ENCODE data around the gene MYO7A.

The MYO7A gene

DNA sequence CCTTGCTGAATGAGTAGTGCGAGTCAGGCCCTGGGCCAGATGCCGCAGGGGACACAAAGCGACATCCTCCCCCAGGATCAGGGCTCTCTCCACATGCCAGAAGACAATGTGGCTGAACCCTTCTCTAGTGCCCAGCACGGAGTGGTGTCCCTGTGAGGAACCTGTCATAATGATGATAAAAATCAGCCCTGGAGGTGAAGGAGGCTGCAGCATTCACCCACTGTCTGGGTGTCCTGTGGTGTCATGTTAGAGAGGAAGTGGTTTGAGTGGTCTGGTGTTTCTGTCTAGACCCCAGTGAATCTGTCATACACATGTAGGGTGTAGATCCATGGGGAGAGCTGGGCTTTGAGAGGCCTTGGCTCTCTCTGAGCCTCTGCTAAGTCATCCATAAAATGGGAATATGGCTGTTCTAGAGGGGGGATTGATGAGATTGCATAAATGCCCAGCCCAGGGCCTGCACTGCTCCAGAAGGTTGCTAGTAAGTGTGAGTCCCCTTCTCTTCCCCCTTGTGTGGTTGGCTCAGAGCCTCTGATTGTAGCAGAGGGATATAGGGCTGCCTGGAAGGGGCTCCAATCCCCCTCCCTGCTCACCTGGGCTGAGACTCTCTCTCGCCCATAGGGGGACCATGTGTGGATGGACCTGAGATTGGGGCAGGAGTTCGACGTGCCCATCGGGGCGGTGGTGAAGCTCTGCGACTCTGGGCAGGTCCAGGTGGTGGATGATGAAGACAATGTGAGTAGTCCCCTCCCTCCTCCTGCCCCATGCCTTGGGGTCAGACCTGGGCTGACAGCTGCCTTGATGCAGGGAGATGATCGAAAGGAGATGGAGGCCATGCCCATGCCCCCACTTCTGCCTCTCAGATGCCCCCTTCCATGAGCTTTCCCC is 14.3 kb downstream of the MYO7A start:
- 83% methylated on average over 6 of the region's 11 CpGs for WGBS
- Histone ChIP-seq H2BK15ac (ENCODE audit: low read depth, poor library complexity, severe bottlenecking) (no peak overlapping the region), H3K18ac (ENCODE audit: low read depth in 1 of 2, low read length in 2 of 2) (no peak overlapping the region), H2AK5ac (ENCODE audit: low read length, severe bottlenecking) (no peak overlapping the region), H2BK120ac (ENCODE audit: low read depth, low read length) (no peak overlapping the region), H3K36me3 (ENCODE audit: control insufficient read depth in 1 of 2, insufficient read depth in 2 of 2, low read depth in 1 of 2, low read length in 2 of 2) (no peaks in the 10 kb centered on the region), H3K4me2 (ENCODE audit: low read length, poor library complexity, severe bottlenecking) (no peak overlapping the region), H3K14ac (ENCODE audit: low read length in 2 of 2) (no peak overlapping the region), H3K4ac (ENCODE audit: low read depth in 1 of 2, low read length in 2 of 2) (no peak overlapping the region), H3K27me3 (ENCODE audit: control insufficient read depth in 1 of 2, insufficient read depth in 1 of 2, low read length in 2 of 2) (peaks cover 8 to 19% of the 10 kb centered on the region in 2 experiments), H3K9ac (ENCODE audit: low read length) (no peak overlapping the region), H3K79me1 (replicated peaks; ENCODE audit: low read length, poor library complexity, severe bottlenecking) (no peaks in the 10 kb centered on the region), H2AFZ (ENCODE audit: low read depth, low read length) (no peak overlapping the region), H4K91ac (ENCODE audit: low read length) (no peak overlapping the region), H3K27ac (ENCODE audit: low read length, poor library complexity, severe bottlenecking) (no peak overlapping the region), H3K4me1 (ENCODE audit: control insufficient read depth, insufficient read depth, low read depth, low read length) (peaks cover 6% of the 10 kb centered on the region), H3K23ac (ENCODE audit: low read length in 2 of 2) (no peak overlapping the region), H2BK12ac (ENCODE audit: low read length in 2 of 2) (no peak overlapping the region), H2BK5ac (ENCODE audit: low read depth, low read length, poor library complexity, severe bottlenecking) (no peak overlapping the region), H3K4me3 (ENCODE audit: insufficient read depth in 1 of 2, low read depth in 1 of 2, low read length in 2 of 2) (no peak overlapping the region), H4K8ac (ENCODE audit: low read length) (no peak overlapping the region), H3K9me3 (ENCODE audit: control insufficient read depth, low read length) (no peaks in the 10 kb centered on the region)
- DNase-seq, result no peak

- H3K4me3 ChIP-seq (ENCODE audit: insufficient read depth in 1 of 2, low read depth in 1 of 2, low read length in 2 of 2), result no peak overlapping the region
- H3K36me3 ChIP-seq (ENCODE audit: control insufficient read depth in 1 of 2, insufficient read depth in 2 of 2, low read depth in 1 of 2, low read length in 2 of 2), result no peaks in the 10 kb centered on the region
- no peak overlapping the region for H3K9ac ChIP-seq (ENCODE audit: low read length)
- no peak overlapping the region for H2AK5ac ChIP-seq (ENCODE audit: low read length, severe bottlenecking)
- no peak overlapping the region for H3K14ac ChIP-seq (ENCODE audit: low read length in 2 of 2)
- no peak overlapping the region for H3K23ac ChIP-seq (ENCODE audit: low read length in 2 of 2)
- H2BK15ac ChIP-seq (ENCODE audit: low read depth, poor library complexity, severe bottlenecking), result no peak overlapping the region
- H3K4me1 ChIP-seq (ENCODE audit: control insufficient read depth, insufficient read depth, low read depth, low read length), result peaks cover 16% of the 10 kb centered on the region
- no peak overlapping the region for H2AFZ ChIP-seq (ENCODE audit: low read depth, low read length)
- no peak overlapping the region for H2BK12ac ChIP-seq (ENCODE audit: low read length in 2 of 2)
- no peaks in the 10 kb centered on the region for H3K9me3 ChIP-seq (ENCODE audit: control insufficient read depth, low read length)
- H2BK120ac ChIP-seq (ENCODE audit: low read depth, low read length), result no peak overlapping the region
- H3K4me2 ChIP-seq (ENCODE audit: low read length, poor library complexity, severe bottlenecking), result no peak overlapping the region
- H2BK5ac ChIP-seq (ENCODE audit: low read depth, low read length, poor library complexity, severe bottlenecking), result no peak overlapping the region
- H3K18ac ChIP-seq (ENCODE audit: low read depth in 1 of 2, low read length in 2 of 2), result no peak overlapping the region
- peaks cover 8 to 23% of the 10 kb centered on the region in 2 experiments for H3K27me3 ChIP-seq (ENCODE audit: control insufficient read depth in 1 of 2, insufficient read depth in 1 of 2, low read length in 2 of 2)
- WGBS, result 88% methylated on average over 8 of the region's 8 CpGs
- H4K8ac ChIP-seq (ENCODE audit: low read length), result no peak overlapping the region
- no peak for DNase-seq
- no peak overlapping the region for H3K4ac ChIP-seq (ENCODE audit: low read depth in 1 of 2, low read length in 2 of 2)
- no peaks in the 10 kb centered on the region for H3K79me1 ChIP-seq (replicated peaks; ENCODE audit: low read length, poor library complexity, severe bottlenecking)
- no peak overlapping the region for H3K27ac ChIP-seq (ENCODE audit: low read length, poor library complexity, severe bottlenecking)
- H4K91ac ChIP-seq (ENCODE audit: low read length), result no peak overlapping the region
Measured at GRCh38 chr11:77143405-77144020, 15.5 kb downstream of the MYO7A start.

DNA sequence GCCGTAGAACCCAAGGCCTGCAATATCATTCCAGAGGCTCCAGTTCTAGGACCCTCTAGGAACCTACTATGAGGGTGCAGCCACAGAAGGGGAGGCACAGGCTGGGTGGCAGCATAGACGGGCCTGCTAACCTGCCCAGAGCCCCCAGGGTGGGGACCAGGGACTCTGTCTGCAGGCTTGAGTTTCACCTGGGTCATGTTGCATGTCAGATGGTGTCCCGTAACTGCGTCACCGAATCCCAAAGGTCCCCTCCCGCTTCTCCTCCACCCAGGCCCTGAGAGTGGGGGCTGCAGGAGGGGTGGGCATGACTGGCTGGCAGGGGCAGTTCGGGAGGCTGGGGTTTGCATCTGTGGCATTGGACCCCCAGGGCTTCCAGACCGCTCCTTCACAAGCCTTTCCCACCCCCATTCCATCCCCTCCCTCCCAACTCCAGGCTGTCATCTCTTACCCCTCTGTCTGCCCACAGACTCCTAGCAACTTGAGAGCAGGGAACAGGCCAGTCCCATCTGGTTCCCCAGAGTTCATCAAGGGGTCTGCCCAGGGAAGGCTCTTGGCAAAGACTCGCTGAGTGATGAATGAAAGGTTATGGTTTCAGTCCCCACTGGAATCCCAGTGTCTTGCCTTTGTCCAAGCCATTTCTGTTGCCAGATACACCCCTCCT is 16.3 kb downstream of the MYO7A start:
- Histone ChIP-seq H2AK5ac (ENCODE audit: low read length, severe bottlenecking) (no peak overlapping the region), H3K79me1 (replicated peaks; ENCODE audit: low read length, poor library complexity, severe bottlenecking) (no peaks in the 10 kb centered on the region), H2BK120ac (ENCODE audit: low read depth, low read length) (no peak overlapping the region), H3K14ac (ENCODE audit: low read length in 2 of 2) (no peak overlapping the region), H2AFZ (ENCODE audit: low read depth, low read length) (no peak overlapping the region), H4K8ac (ENCODE audit: low read length) (no peak overlapping the region), H3K18ac (ENCODE audit: low read depth in 1 of 2, low read length in 2 of 2) (no peak overlapping the region), H2BK12ac (ENCODE audit: low read length in 2 of 2) (no peak overlapping the region), H3K36me3 (ENCODE audit: control insufficient read depth in 1 of 2, insufficient read depth in 2 of 2, low read depth in 1 of 2, low read length in 2 of 2) (no peaks in the 10 kb centered on the region), H3K9me3 (ENCODE audit: control insufficient read depth, low read length) (no peaks in the 10 kb centered on the region), H3K23ac (ENCODE audit: low read length in 2 of 2) (no peak overlapping the region), H3K4me1 (ENCODE audit: control insufficient read depth, insufficient read depth, low read depth, low read length) (peaks cover 18% of the 10 kb centered on the region), H3K4ac (ENCODE audit: low read depth in 1 of 2, low read length in 2 of 2) (no peak overlapping the region), H3K27ac (ENCODE audit: low read length, poor library complexity, severe bottlenecking) (no peak overlapping the region), H3K9ac (ENCODE audit: low read length) (no peak overlapping the region), H2BK15ac (ENCODE audit: low read depth, poor library complexity, severe bottlenecking) (no peak overlapping the region), H3K27me3 (ENCODE audit: control insufficient read depth in 1 of 2, insufficient read depth in 1 of 2, low read length in 2 of 2) (peaks cover 8 to 23% of the 10 kb centered on the region in 2 experiments), H4K91ac (ENCODE audit: low read length) (no peak overlapping the region), H3K4me3 (ENCODE audit: insufficient read depth in 1 of 2, low read depth in 1 of 2, low read length in 2 of 2) (no peak overlapping the region), H2BK5ac (ENCODE audit: low read depth, low read length, poor library complexity, severe bottlenecking) (no peak overlapping the region), H3K4me2 (ENCODE audit: low read length, poor library complexity, severe bottlenecking) (no peak overlapping the region)
- 84% methylated on average over 5 of the region's 9 CpGs for WGBS
- DNase-seq, result no peak

GRCh38 chr11:77144857-77145428 is 16.9 kb downstream of the MYO7A start:
- no peak overlapping the region for H4K91ac ChIP-seq (ENCODE audit: low read length)
- no peak overlapping the region for H3K4me3 ChIP-seq (ENCODE audit: insufficient read depth in 1 of 2, low read depth in 1 of 2, low read length in 2 of 2)
- no peaks in the 10 kb centered on the region for H3K9me3 ChIP-seq (ENCODE audit: control insufficient read depth, low read length)
- no peak overlapping the region for H2BK12ac ChIP-seq (ENCODE audit: low read length in 2 of 2)
- no peak overlapping the region for H2AFZ ChIP-seq (ENCODE audit: low read depth, low read length)
- no peak overlapping the region for H2BK5ac ChIP-seq (ENCODE audit: low read depth, low read length, poor library complexity, severe bottlenecking)
- no peaks in the 10 kb centered on the region for H3K79me1 ChIP-seq (replicated peaks; ENCODE audit: low read length, poor library complexity, severe bottlenecking)
- H3K9ac ChIP-seq (ENCODE audit: low read length), result no peak overlapping the region
- no peak overlapping the region for H3K27ac ChIP-seq (ENCODE audit: low read length, poor library complexity, severe bottlenecking)
- H3K14ac ChIP-seq (ENCODE audit: low read length in 2 of 2), result no peak overlapping the region
- no peak overlapping the region for H3K4ac ChIP-seq (ENCODE audit: low read depth in 1 of 2, low read length in 2 of 2)
- no peak overlapping the region for H4K8ac ChIP-seq (ENCODE audit: low read length)
- no peak overlapping the region for H3K4me2 ChIP-seq (ENCODE audit: low read length, poor library complexity, severe bottlenecking)
- no peaks in the 10 kb centered on the region for H3K36me3 ChIP-seq (ENCODE audit: control insufficient read depth in 1 of 2, insufficient read depth in 2 of 2, low read depth in 1 of 2, low read length in 2 of 2)
- no peak overlapping the region for H3K18ac ChIP-seq (ENCODE audit: low read depth in 1 of 2, low read length in 2 of 2)
- peaks cover 18% of the 10 kb centered on the region for H3K4me1 ChIP-seq (ENCODE audit: control insufficient read depth, insufficient read depth, low read depth, low read length)
- no peak overlapping the region for H2BK120ac ChIP-seq (ENCODE audit: low read depth, low read length)
- no peak overlapping the region for H2AK5ac ChIP-seq (ENCODE audit: low read length, severe bottlenecking)
- WGBS, result 82% methylated on average over 5 of the region's 7 CpGs
- peaks cover 8 to 28% of the 10 kb centered on the region in 2 experiments for H3K27me3 ChIP-seq (ENCODE audit: control insufficient read depth in 1 of 2, insufficient read depth in 1 of 2, low read length in 2 of 2)
- H3K23ac ChIP-seq (ENCODE audit: low read length in 2 of 2), result no peak overlapping the region
- H2BK15ac ChIP-seq (ENCODE audit: low read depth, poor library complexity, severe bottlenecking), result no peak overlapping the region
- DNase-seq, result no peak

Data from mesenchymal stem cell (in vitro differentiated cells and primary cell).